GM18498 (cell line): Measurements from ENCODE around the gene CAPZB.

Experiments
- ATAC-seq: cut with Tn5 transposase; IDR thresholded peaks from one replicate; pipeline ENCODE4 v1.9.1; 2021; ENCODE audit warnings: mild to moderate bottlenecking, moderate library complexity; ENCODE audit not compliant: unreplicated experiment

The CAPZB gene

GRCh38 chr1:19371226-19372135 is 113.9 kb downstream of the CAPZB start:
- no peak for ATAC-seq

DNA sequence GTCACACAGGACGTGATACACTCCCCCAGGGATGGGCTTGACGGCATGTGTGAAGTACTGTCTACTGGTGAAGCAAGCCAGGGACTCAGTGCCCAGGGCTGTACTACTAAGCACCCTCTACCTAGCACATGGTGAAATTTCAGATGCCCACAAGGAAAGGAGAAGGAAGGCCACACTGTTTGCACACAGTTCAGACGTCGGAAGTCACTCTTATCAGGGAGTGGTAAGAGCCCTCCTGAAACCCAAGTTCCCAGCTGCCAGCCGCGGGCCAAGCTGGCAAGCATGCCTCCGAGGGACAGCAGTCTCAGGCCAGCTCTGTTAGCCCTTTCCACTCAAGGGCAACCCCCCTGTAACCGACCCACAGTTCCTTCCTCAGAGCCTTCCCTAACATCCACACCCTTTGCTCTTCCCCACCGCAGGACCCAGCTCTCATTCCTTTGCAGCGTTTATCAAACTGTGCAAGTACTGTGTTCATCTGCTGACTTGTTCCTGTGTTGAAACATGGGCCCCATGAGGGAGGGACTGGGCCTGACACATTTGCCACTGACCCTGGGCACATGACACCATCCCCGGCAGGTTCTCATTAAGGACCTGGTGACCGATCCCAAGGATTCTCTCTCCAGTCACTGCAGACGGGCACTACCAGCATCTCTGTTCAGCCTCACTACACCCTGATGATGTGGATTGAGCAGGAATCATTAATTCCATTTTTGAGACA is 114.7 kb downstream of the CAPZB start:
- no peak for ATAC-seq

DNA sequence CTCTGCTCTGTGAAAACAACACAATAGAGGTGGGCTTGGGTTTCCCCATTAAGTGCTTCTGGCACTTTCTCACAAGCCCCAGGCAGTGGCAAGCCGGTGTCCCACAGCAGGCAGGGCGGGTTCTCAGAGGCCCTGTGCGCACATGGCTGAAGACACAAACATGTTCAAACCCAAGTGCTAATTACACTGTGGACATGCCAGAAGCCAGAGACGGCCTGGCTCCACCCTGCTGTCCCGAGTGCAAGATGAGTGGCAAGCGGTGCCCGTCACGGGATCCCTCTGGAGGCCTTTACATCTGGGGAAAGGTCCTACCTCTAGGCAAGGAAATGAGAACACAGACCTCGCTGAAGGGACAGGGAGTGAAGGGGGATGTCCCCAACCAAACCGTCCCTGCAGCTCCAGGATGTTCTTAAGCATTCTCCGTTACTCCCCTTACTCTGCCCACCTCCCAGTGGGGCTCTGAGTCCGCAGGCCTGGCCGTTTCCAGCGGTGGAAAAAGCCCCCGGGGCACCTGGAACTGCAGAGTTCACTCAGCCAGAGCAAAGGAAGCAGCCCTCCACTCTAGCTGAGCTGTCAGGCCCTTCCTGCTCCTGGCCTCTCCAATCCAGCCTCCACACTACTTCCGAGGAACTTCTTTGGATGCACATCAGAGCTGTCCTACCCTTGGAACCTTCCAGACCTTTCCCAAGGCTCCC is 115.8 kb downstream of the CAPZB start:
- ATAC-seq, result no peak

DNA sequence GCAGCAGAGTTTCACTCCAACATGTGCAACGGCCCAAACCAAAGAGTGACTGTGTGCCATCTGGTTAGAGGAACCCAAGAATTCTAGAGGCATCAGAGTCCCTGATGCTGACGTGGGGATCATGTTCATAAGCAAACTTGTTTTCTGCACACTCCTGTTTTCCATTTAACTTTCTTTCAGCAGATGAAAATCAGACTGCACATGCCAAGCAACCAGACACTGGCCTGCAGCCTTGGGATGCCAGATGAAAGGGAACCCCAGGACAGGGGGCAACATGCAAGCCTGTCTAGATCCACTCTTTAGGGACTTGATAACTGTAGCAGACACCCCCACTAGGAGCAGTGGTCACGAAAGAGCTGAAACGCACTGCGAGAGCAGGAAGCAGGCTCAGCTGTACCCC is 116.4 kb downstream of the CAPZB start:
- ATAC-seq, result no peak

- no peak for ATAC-seq
Measured at GRCh38 chr1:19368050-19368449, 117.3 kb downstream of the CAPZB start.

DNA sequence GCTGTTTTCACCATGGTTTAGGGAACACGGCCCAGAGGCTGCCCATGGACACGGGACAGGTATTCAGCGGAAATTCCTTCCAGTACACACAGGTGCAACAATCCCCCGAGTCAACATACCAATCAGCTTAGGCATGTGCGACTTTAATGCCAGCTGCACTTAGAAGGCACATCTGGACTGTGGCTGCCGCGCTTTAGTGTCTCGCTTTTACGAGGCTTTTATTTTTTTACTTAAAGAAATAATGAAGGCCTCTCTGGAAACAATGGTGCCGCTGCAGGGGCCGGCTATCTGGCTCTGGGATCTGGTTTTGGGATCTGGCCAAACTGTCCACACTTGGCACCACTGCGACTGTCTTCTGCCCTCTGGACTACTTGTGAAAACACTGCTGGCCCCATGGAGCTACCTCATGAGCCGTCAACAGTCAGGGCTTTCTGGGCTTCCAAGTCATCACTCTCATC is 117.7 kb downstream of the CAPZB start:
- no peak for ATAC-seq

- ATAC-seq, result no peak
Measured at GRCh38 chr1:19366599-19367536, 118.5 kb downstream of the CAPZB start.

GRCh38 chr1:19365721-19366120 is 119.6 kb downstream of the CAPZB start:
- ATAC-seq, result no peak

DNA sequence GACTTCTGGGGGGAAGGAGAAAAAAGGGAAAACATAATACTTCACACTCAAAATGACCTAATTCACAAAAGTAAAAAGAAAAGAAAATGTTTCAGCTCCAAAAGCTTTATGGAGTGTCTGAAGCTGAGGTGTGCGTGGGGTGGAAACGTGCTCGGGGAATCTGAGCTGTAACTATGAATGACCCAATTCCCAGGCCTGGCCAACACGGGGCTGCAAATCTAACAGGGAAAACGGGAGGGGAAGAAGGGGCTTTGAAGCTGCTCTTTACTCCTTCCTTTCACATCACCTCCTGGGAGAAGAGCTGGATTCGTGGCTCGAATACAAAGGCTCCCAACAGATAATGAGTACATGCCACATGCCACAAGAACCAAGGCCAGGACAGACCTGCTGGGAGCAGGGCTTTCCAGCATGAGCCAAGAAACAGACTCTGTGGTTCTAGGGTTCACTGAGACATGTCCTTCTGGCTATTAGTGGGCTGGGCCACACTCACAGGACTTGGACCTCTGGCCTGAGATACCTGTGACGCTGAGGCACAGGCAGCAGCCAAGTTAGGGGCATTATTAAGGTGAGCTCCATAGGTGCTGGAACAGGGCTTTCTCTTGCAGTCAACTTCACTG is 121.7 kb downstream of the CAPZB start:
- ATAC-seq, result no peak

DNA sequence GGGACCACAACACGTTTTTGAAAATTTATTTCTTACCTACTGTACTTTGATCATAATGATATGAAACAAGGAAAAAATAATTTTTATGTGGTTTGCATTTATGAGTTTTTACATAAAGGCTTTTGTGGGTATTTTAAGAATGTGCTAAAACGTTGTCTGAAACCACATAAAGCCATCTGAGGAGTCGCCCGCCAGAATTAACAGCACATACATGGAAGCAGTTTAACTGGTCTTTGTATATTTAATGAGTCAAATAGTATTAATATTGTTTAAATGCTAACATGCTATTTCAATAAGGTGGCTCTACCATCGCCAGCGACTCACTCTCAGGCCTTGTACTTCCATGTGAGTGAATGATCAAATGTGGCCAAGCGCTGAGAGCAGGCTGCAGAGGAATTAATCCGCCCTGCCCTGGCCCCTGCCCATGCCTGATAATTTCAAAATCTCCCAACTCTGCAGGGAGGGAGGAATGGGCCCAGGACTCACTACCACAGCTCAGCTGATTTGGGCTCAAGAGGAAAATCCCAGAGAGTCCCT is 123.7 kb downstream of the CAPZB start:
- ATAC-seq, result no peak

- no peak for ATAC-seq
Measured at GRCh38 chr1:19360843-19361610, 124.3 kb downstream of the CAPZB start.

GRCh38 chr1:19360432-19360831 is 124.9 kb downstream of the CAPZB start:
- ATAC-seq, result no peak

DNA sequence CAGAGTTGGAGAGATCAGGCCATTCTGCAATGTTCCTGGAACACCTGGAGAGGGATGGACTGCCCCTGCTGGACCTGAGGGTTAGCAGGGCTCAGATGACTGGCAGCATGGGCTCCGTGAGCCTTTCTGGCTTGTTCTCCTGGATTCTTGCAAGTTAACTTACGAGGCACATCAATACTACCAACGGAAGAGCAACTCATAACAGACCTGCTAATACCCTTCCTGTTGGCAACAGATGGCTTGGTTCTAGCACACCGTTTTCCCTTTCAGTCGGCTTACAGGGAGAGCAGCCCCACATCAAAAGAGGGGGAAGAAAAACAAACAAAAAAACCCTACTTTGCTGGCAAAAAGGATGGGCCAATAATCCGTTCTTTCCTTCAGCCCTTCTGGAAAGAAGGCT is 125.3 kb downstream of the CAPZB start:
- no peak for ATAC-seq

- no peak for ATAC-seq
Measured at GRCh38 chr1:19359357-19359756, 126.0 kb downstream of the CAPZB start.

GRCh38 chr1:19358710-19359109 is 126.6 kb downstream of the CAPZB start:
- no peak for ATAC-seq

DNA sequence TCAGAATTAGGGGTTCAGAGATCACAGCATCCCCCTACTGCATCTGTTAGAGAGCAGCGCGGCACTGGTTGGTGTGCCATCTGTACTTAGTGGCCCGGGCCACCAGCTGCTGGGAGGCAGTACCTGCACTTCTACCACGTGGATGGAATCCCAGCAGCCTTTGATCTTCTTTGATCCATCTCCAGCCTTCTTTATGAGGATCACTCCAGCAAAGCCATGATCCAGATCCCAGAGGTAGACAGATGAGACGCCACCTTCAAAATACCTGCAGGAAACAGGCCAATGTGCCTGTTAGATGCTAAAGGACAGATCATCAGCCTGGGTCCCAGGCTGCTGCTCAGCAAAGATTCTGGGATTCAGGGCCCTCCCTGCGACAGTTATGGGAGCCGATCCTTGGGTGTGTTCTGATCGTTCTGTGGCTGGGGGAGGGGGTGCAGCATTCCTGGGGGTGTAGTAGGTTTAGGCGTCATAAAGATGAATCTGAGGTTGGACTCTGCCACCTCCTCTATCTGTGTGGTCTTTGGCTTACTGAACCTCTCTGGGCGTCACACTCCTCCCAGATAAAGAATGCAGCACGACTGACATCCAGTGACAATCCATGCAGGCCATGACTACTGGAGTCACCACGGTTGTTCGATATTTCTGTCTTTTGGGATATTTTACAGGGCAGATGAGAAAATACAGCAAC is 127.9 kb downstream of the CAPZB start:
- no peak for ATAC-seq

GRCh38 chr1:19356266-19356665 is 129.1 kb downstream of the CAPZB start:
- ATAC-seq, result no peak

GRCh38 chr1:19354531-19354981 is 130.8 kb downstream of the CAPZB start:
- ATAC-seq, result no peak
